IPS-NIHi11 (cell line): ENCODE data around the gene RMI2.

Experiments
- DNase-seq: peaks from one replicate; pipeline ENCODE4 v3.0.0; 2012; ENCODE audit warnings: mixed read lengths, low spot score

Gene RMI2

GRCh38 chr16:11309895-11310633 lies 35.2 kb upstream of the RMI2 start:
- DNase-seq: no peak

GRCh38 chr16:11310634-11310977 lies 34.7 kb upstream of the RMI2 start:
- DNase-seq: no peak

GRCh38 chr16:11310997-11311561 lies 34.2 kb upstream of the RMI2 start:
- DNase-seq: no peak

GRCh38 chr16:11312718-11313492 lies 32.4 kb upstream of the RMI2 start:
- DNase-seq: peak; percentile 58

- DNase-seq: no peak
Measured at GRCh38 chr16:11313493-11314308, 31.6 kb upstream of the RMI2 start.

GRCh38 chr16:11314309-11314894 lies 30.9 kb upstream of the RMI2 start:
- no peak for DNase-seq

GRCh38 chr16:11315510-11315909 lies 29.7 kb upstream of the RMI2 start:
- DNase-seq: peak; percentile 92

GRCh38 chr16:11316331-11317015 lies 28.8 kb upstream of the RMI2 start:
- peak; percentile 59 for DNase-seq

GRCh38 chr16:11318817-11319216 lies 26.4 kb upstream of the RMI2 start:
- no peak for DNase-seq

GRCh38 chr16:11319529-11320146 lies 25.6 kb upstream of the RMI2 start:
- DNase-seq: no peak

GRCh38 chr16:11320170-11320569 lies 25.1 kb upstream of the RMI2 start:
- no peak for DNase-seq

GRCh38 chr16:11321662-11322061 lies 23.6 kb upstream of the RMI2 start:
- no peak for DNase-seq

GRCh38 chr16:11322823-11323222 lies 22.4 kb upstream of the RMI2 start:
- no peak for DNase-seq

- no peak for DNase-seq
Measured at GRCh38 chr16:11323551-11324336, 21.5 kb upstream of the RMI2 start.

GRCh38 chr16:11325404-11326083 lies 19.7 kb upstream of the RMI2 start:
- DNase-seq: no peak

- no peak for DNase-seq
Measured at GRCh38 chr16:11326084-11326736, 19.0 kb upstream of the RMI2 start.

GRCh38 chr16:11326737-11327276 lies 18.5 kb upstream of the RMI2 start:
- no peak for DNase-seq

GRCh38 chr16:11327277-11328171 lies 17.7 kb upstream of the RMI2 start:
- no peak for DNase-seq
